Smooth muscle cell (in vitro differentiated cells): Measurements from ENCODE around the gene DOLK. TPM values are rescaled to one million over a fixed set of nuclear protein-coding genes. Genes with fewer than 3 reads are reported as not detected.

Experiments used
- DNase-seq: peaks from one replicate; lab custom pipeline; 2025; ENCODE audit not compliant: unreplicated experiment; lab: John Stamatoyannopoulos, UW
- H2AFZ ChIP-seq: fragments of 200-600 bp; sonication (generic); 2 replicates; pipeline ENCODE4 v1.6.0; 2016; ENCODE audit warnings: antibody characterized with exemption, low read depth, mild to moderate bottlenecking
- H3F3A ChIP-seq: fragments of 200-600 bp; sonication (generic); 2 replicates; pipeline ENCODE4 v1.6.0; 2017; ENCODE audit warnings: antibody characterized with exemption, low read depth
- H3K27ac ChIP-seq: fragments of 200-600 bp; sonication (generic); 2 replicates; pipeline ENCODE4 v1.5.1; 2016; ENCODE audit warnings: low read depth, mild to moderate bottlenecking
- H3K27me3 ChIP-seq: fragments of 200-600 bp; sonication (generic); 2 replicates; pipeline ENCODE4 v1.6.1; 2016; ENCODE audit warnings: low read depth, mild to moderate bottlenecking
- H3K36me3 ChIP-seq: fragments of 200-600 bp; sonication (generic); 2 replicates; pipeline ENCODE4 v1.5.1; 2016; ENCODE audit warnings: low read depth
- H3K4me1 ChIP-seq: fragments of 200-600 bp; sonication (generic); 2 replicates; pipeline ENCODE4 v1.5.1; 2016; ENCODE audit warnings: low read depth
- H3K4me2 ChIP-seq: fragments of 200-600 bp; sonication (generic); 2 replicates; pipeline ENCODE4 v1.6.0; 2016; ENCODE audit warnings: mild to moderate bottlenecking
- H3K4me3 ChIP-seq: fragments of 200-600 bp; sonication (generic); 2 replicates; pipeline ENCODE4 v1.5.1; 2016; ENCODE audit warnings: mild to moderate bottlenecking
- H3K79me2 ChIP-seq: fragments of 200-600 bp; sonication (generic); 2 replicates; pipeline ENCODE4 v1.6.0; 2016; ENCODE audit warnings: low read depth, mild to moderate bottlenecking
- H3K9ac ChIP-seq: fragments of 200-600 bp; sonication (generic); 2 replicates; pipeline ENCODE4 v1.6.0; 2016; ENCODE audit warnings: low read depth
- H3K9me3 ChIP-seq: fragments of 200-600 bp; sonication (generic); replicated peaks from 2 replicates; pipeline ENCODE4 v1.5.1; 2016; ENCODE audit warnings: low read depth
- H4K20me1 ChIP-seq: fragments of 200-600 bp; sonication (generic); 2 replicates; pipeline ENCODE4 v1.6.0; 2016; ENCODE audit warnings: low read depth
- CTCF ChIP-seq: fragments of 200-600 bp; sonication (generic); IDR thresholded peaks from 2 replicates; pipeline ENCODE4 v1.5.1; 2017; ENCODE audit warnings: borderline replicate concordance, mild to moderate bottlenecking, antibody characterized with exemption; ENCODE audit not compliant: insufficient read depth, poor library complexity, severe bottlenecking
- WGBS: methylation state at CpG from one replicate; pipeline ENCODE4 v1.1.7; 2016; ENCODE audit warnings: low lambda C conversion rate; 5-methylcytosine and 5-hydroxymethylcytosine counted together
- polyA plus RNA-seq: library from polyadenylated mRNA; unstranded; fragments of >200 nt; fragmentation: Nextera tagmentation; extraction: Ambion mirVana; gene quantifications from 2 replicates; pipeline ENCODE4 v1.2.1, GENCODE V29; 2016
- total RNA-seq: library from RNA; depleted of rRNA; stranded (reverse); fragments of >200 nt; gene quantifications from 2 replicates; pipeline ENCODE4 v1.2.3, GENCODE V29; 2014

DOLK gene
- total and polyA plus RNA-seq, 2 experiments from 2014 or later, result 14.1 to 31.3 TPM

GRCh38 chr9:128936171-128936865, 11.1 kb downstream of the DOLK start:
- Histone ChIP-seq H3K27me3 (no peaks in the 10 kb centered on the region), H3K9me3 (no peaks in the 10 kb centered on the region), H3K27ac (no peak overlapping the region), H3K9ac (no peak overlapping the region), H4K20me1 (no peaks in the 10 kb centered on the region), H3F3A (no peaks in the 10 kb centered on the region), H3K4me3 (no peak overlapping the region), H2AFZ (no peak overlapping the region), H3K4me2 (no peak overlapping the region), H3K36me3 (no peaks in the 10 kb centered on the region), H3K79me2 (no peaks in the 10 kb centered on the region), H3K4me1 (no peaks in the 10 kb centered on the region)
- no peak for TF ChIP-seq CTCF
- 94% methylated on average over 10 of the region's 11 CpGs for WGBS
- DNase-seq, result no peak

GRCh38 chr9:128933731-128934130, 13.7 kb downstream of the DOLK start:
- no peak overlapping the region for H3K4me3 ChIP-seq
- no peaks in the 10 kb centered on the region for H3K9me3 ChIP-seq
- no peaks in the 10 kb centered on the region for H3K4me1 ChIP-seq
- H4K20me1 ChIP-seq, result no peaks in the 10 kb centered on the region
- no peaks in the 10 kb centered on the region for H3F3A ChIP-seq
- TF ChIP-seq CTCF, result no peak
- H3K27me3 ChIP-seq, result no peaks in the 10 kb centered on the region
- H2AFZ ChIP-seq, result no peak overlapping the region
- H3K9ac ChIP-seq, result no peak overlapping the region
- no peaks in the 10 kb centered on the region for H3K36me3 ChIP-seq
- H3K27ac ChIP-seq, result no peak overlapping the region
- H3K79me2 ChIP-seq, result no peaks in the 10 kb centered on the region
- H3K4me2 ChIP-seq, result no peak overlapping the region
- WGBS, result 92% methylated on average over 5 of the region's 5 CpGs
- no peak for DNase-seq

- H3K27me3 ChIP-seq, result no peaks in the 10 kb centered on the region
- no peaks in the 10 kb centered on the region for H4K20me1 ChIP-seq
- no peak overlapping the region for H3K9ac ChIP-seq
- no peak overlapping the region for H2AFZ ChIP-seq
- no peaks in the 10 kb centered on the region for H3F3A ChIP-seq
- H3K4me2 ChIP-seq, result no peak overlapping the region
- no peak for DNase-seq
- no peak for TF ChIP-seq CTCF
- H3K27ac ChIP-seq, result no peak overlapping the region
- no peak overlapping the region for H3K4me3 ChIP-seq
- H3K79me2 ChIP-seq, result no peaks in the 10 kb centered on the region
- WGBS, result 90% methylated on average over 4 of the region's 4 CpGs
- H3K36me3 ChIP-seq, result no peaks in the 10 kb centered on the region
- H3K9me3 ChIP-seq, result no peaks in the 10 kb centered on the region
- no peaks in the 10 kb centered on the region for H3K4me1 ChIP-seq
Observed at GRCh38 chr9:128929560-128929959, 17.8 kb downstream of the DOLK start.

- H2AFZ ChIP-seq, result no peak overlapping the region
- H3K4me1 ChIP-seq, result no peaks in the 10 kb centered on the region
- no peaks in the 10 kb centered on the region for H3K36me3 ChIP-seq
- H3K9me3 ChIP-seq, result no peaks in the 10 kb centered on the region
- no peak overlapping the region for H3K9ac ChIP-seq
- H3K4me2 ChIP-seq, result no peak overlapping the region
- peaks cover 5% of the 10 kb centered on the region for H3K79me2 ChIP-seq
- no peak for TF ChIP-seq CTCF
- no peak for DNase-seq
- H4K20me1 ChIP-seq, result no peaks in the 10 kb centered on the region
- H3K4me3 ChIP-seq, result no peak overlapping the region
- no peaks in the 10 kb centered on the region for H3F3A ChIP-seq
- WGBS, result 100% methylated on average over 2 of the region's 2 CpGs
- H3K27ac ChIP-seq, result no peak overlapping the region
- H3K27me3 ChIP-seq, result no peaks in the 10 kb centered on the region
Observed at GRCh38 chr9:128928624-128929023, 18.8 kb downstream of the DOLK start.
